Measurements from ENCODE around the gene UBE2E2. TPM values are rescaled to one million over a fixed set of nuclear protein-coding genes. Genes with fewer than 3 reads are reported as not detected.

UBE2E2 gene
- polyA plus RNA-seq, 1 donor from 2014 or later = 19.8 TPM

DNA sequence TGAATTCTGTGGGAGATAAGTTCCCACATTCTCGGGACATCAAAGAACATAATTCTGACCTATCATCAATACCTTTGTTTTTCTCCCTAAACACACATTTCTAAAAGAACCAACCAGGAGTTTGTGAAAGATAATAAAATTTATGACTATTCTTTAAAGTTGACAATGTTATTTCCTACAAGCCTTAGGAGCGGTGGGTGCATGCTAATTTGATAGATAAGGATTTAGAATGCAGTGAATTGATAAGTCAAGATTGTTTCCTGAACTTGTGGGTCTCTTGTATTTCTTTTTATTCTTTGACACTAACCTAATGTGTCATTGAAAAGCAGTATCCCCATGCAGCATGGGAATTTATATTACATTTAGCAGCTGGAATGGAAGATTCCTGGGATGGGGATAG lies 10.3 kb upstream of the UBE2E2 start:
- Histone ChIP-seq H3K36me3 (ENCODE audit: insufficient read depth, low read length) (no peaks in the 10 kb centered on the region), H3K9ac (ENCODE audit: low read length) (no peak overlapping the region), H3F3A (ENCODE audit: insufficient read depth, low read length, poor library complexity, severe bottlenecking) (no peaks in the 10 kb centered on the region), H3K9me3 (ENCODE audit: low read length) (no peaks in the 10 kb centered on the region), H3K4me2 (ENCODE audit: low read length) (no peak overlapping the region), H3K9me2 (ENCODE audit: insufficient read depth, low read length) (no peaks in the 10 kb centered on the region), H3K27ac (ENCODE audit: low read length) (no peak overlapping the region), H3K79me2 (replicated peaks; ENCODE audit: insufficient read depth, low read length) (no peaks in the 10 kb centered on the region), H2AFZ (ENCODE audit: low read depth, low read length) (no peak overlapping the region), H4K20me1 (ENCODE audit: insufficient read depth) (no peaks in the 10 kb centered on the region), H3K27me3 (ENCODE audit: insufficient read depth, low read depth, low read length) (no peaks in the 10 kb centered on the region), H3K4me3 (ENCODE audit: low read length) (no peak overlapping the region)
- no peak for TF ChIP-seq POLR2AphosphoS5 (IDR thresholded peaks at IDR 0.05)

DNA sequence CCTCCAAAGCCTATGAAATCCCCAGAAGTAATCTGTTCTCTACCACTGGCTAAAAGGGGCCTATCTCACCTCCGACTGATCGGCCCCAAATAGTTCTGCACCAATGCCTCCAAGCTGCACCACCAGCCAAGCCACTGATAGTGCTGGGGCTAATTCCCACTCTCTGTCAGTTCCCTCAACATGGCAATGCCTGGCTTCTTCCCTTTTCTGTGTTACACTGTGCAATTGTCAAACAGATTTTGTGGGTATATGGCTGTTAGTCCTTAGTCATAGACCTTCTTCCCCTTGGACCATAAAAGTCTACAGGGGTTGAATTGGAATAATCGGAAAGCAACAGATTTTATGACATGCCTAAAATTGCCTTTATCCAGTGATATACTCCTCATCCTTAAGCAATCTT lies 9.3 kb upstream of the UBE2E2 start:
- Histone ChIP-seq H3K9me3 (ENCODE audit: low read length) (no peaks in the 10 kb centered on the region), H3K79me2 (replicated peaks; ENCODE audit: insufficient read depth, low read length) (no peaks in the 10 kb centered on the region), H4K20me1 (ENCODE audit: insufficient read depth) (no peaks in the 10 kb centered on the region), H3K9ac (ENCODE audit: low read length) (no peak overlapping the region), H2AFZ (ENCODE audit: low read depth, low read length) (no peak overlapping the region), H3F3A (ENCODE audit: insufficient read depth, low read length, poor library complexity, severe bottlenecking) (no peaks in the 10 kb centered on the region), H3K4me3 (ENCODE audit: low read length) (no peak overlapping the region), H3K27ac (ENCODE audit: low read length) (no peak overlapping the region), H3K36me3 (ENCODE audit: insufficient read depth, low read length) (no peaks in the 10 kb centered on the region), H3K27me3 (ENCODE audit: insufficient read depth, low read depth, low read length) (no peaks in the 10 kb centered on the region), H3K9me2 (ENCODE audit: insufficient read depth, low read length) (no peaks in the 10 kb centered on the region), H3K4me2 (ENCODE audit: low read length) (no peak overlapping the region)
- no peak for TF ChIP-seq RAD21 (conservative IDR thresholded peaks at IDR 0.05)
- TF ChIP-seq TAF1 (IDR thresholded peaks at IDR 0.05; ENCODE audit: low read depth) = no peak
- no peak for TF ChIP-seq EZH2 (IDR thresholded peaks at IDR 0.05; ENCODE audit: borderline replicate concordance, insufficient read depth, low read length, poor library complexity, severe bottlenecking)
- TF ChIP-seq, protein P1, sequence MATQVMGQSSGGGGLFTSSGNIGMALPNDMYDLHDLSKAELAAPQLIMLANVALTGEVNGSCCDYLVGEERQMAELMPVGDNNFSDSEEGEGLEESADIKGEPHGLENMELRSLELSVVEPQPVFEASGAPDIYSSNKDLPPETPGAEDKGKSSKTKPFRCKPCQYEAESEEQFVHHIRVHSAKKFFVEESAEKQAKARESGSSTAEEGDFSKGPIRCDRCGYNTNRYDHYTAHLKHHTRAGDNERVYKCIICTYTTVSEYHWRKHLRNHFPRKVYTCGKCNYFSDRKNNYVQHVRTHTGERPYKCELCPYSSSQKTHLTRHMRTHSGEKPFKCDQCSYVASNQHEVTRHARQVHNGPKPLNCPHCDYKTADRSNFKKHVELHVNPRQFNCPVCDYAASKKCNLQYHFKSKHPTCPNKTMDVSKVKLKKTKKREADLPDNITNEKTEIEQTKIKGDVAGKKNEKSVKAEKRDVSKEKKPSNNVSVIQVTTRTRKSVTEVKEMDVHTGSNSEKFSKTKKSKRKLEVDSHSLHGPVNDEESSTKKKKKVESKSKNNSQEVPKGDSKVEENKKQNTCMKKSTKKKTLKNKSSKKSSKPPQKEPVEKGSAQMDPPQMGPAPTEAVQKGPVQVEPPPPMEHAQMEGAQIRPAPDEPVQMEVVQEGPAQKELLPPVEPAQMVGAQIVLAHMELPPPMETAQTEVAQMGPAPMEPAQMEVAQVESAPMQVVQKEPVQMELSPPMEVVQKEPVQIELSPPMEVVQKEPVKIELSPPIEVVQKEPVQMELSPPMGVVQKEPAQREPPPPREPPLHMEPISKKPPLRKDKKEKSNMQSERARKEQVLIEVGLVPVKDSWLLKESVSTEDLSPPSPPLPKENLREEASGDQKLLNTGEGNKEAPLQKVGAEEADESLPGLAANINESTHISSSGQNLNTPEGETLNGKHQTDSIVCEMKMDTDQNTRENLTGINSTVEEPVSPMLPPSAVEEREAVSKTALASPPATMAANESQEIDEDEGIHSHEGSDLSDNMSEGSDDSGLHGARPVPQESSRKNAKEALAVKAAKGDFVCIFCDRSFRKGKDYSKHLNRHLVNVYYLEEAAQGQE (IDR thresholded peaks at IDR 0.05; ENCODE audit: borderline replicate concordance) = no peak
- no peak for TF ChIP-seq MXI1 (conservative IDR thresholded peaks at IDR 0.05; ENCODE audit: poor library complexity, severe bottlenecking)
- TF ChIP-seq POLR2AphosphoS5 (IDR thresholded peaks at IDR 0.05) = no peak
- no peak for TF ChIP-seq SMC3 (conservative IDR thresholded peaks at IDR 0.05; ENCODE audit: poor library complexity)
- TF ChIP-seq, protein P2, sequence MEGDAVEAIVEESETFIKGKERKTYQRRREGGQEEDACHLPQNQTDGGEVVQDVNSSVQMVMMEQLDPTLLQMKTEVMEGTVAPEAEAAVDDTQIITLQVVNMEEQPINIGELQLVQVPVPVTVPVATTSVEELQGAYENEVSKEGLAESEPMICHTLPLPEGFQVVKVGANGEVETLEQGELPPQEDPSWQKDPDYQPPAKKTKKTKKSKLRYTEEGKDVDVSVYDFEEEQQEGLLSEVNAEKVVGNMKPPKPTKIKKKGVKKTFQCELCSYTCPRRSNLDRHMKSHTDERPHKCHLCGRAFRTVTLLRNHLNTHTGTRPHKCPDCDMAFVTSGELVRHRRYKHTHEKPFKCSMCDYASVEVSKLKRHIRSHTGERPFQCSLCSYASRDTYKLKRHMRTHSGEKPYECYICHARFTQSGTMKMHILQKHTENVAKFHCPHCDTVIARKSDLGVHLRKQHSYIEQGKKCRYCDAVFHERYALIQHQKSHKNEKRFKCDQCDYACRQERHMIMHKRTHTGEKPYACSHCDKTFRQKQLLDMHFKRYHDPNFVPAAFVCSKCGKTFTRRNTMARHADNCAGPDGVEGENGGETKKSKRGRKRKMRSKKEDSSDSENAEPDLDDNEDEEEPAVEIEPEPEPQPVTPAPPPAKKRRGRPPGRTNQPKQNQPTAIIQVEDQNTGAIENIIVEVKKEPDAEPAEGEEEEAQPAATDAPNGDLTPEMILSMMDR (IDR thresholded peaks at IDR 0.05; ENCODE audit: poor library complexity, severe bottlenecking) = no peak
- no peak for TF ChIP-seq EP300 (conservative IDR thresholded peaks at IDR 0.05; ENCODE audit: poor library complexity, severe bottlenecking)

DNA sequence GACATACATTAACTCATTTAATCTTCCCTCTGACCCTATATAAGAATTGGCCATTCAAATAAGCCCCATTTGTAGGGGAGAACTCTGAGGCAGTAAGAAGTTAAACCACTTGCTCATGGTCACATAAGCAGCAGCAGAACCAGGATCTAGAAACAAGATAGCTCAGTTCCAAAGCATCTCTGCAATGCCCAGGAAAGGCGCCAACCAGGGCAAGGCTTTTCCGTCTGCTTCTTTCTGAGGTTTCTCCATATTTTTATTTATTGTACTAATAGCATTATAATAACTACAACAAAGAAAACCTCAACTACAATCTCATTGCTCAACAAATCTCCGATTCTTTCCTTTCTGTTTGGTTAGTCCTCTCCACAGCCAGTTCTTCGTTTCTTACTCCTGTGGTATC lies 4.3 kb upstream of the UBE2E2 start:
- Histone ChIP-seq H3K27ac (ENCODE audit: low read length) (no peak overlapping the region), H3K27me3 (ENCODE audit: insufficient read depth, low read depth, low read length) (peaks cover 9% of the 10 kb centered on the region), H3K79me2 (replicated peaks; ENCODE audit: insufficient read depth, low read length) (no peaks in the 10 kb centered on the region), H3K9me3 (ENCODE audit: low read length) (no peaks in the 10 kb centered on the region), H3K4me3 (ENCODE audit: low read length) (no peak overlapping the region), H2AFZ (ENCODE audit: low read depth, low read length) (no peak overlapping the region), H3K9ac (ENCODE audit: low read length) (no peak overlapping the region), H3K36me3 (ENCODE audit: insufficient read depth, low read length) (no peaks in the 10 kb centered on the region), H3K9me2 (ENCODE audit: insufficient read depth, low read length) (no peaks in the 10 kb centered on the region), H4K20me1 (ENCODE audit: insufficient read depth) (no peaks in the 10 kb centered on the region), H3K4me2 (ENCODE audit: low read length) (no peak overlapping the region), H3F3A (ENCODE audit: insufficient read depth, low read length, poor library complexity, severe bottlenecking) (no peaks in the 10 kb centered on the region)
- no peak for TF ChIP-seq EZH2 (IDR thresholded peaks at IDR 0.05; ENCODE audit: borderline replicate concordance, insufficient read depth, low read length, poor library complexity, severe bottlenecking)
- no peak for TF ChIP-seq TAF1 (IDR thresholded peaks at IDR 0.05; ENCODE audit: low read depth)
- TF ChIP-seq POLR2AphosphoS5 (IDR thresholded peaks at IDR 0.05) = no peak
- TF ChIP-seq MXI1 (conservative IDR thresholded peaks at IDR 0.05; ENCODE audit: poor library complexity, severe bottlenecking) = no peak
- TF ChIP-seq, protein P1 (IDR thresholded peaks at IDR 0.05; ENCODE audit: borderline replicate concordance) = no peak
- no peak for TF ChIP-seq SMC3 (conservative IDR thresholded peaks at IDR 0.05; ENCODE audit: poor library complexity)
- no peak for TF ChIP-seq RAD21 (conservative IDR thresholded peaks at IDR 0.05)
- TF ChIP-seq EP300 (conservative IDR thresholded peaks at IDR 0.05; ENCODE audit: poor library complexity, severe bottlenecking) = no peak
- TF ChIP-seq, protein P2 (IDR thresholded peaks at IDR 0.05; ENCODE audit: poor library complexity, severe bottlenecking) = no peak
